ENCODE data around the gene TDRD7. TPM values are rescaled to one million over a fixed set of nuclear protein-coding genes. Genes with fewer than 3 reads are reported as not detected.

Gene TDRD7
- total RNA-seq, 1 donor from 2014 or later, result 8.1 TPM

- Mint-ChIP-seq H3K27ac (no peak overlapping the region), H3K4me3 (no peak overlapping the region), H3K36me3 (peaks cover 2% of the 10 kb centered on the region), H3K9me3 (no peaks in the 10 kb centered on the region), H3K4me1 (no peaks in the 10 kb centered on the region), H3K27me3 (ENCODE audit: insufficient read depth, low read depth) (peaks cover 3% of the 10 kb centered on the region)
- Histone ChIP-seq H3K4me3 (no peak overlapping the region), H3K4me2 (no peak overlapping the region), H3K27ac (no peak overlapping the region), H3K9ac (no peak overlapping the region), H4K20me1 (ENCODE audit: low read depth) (no peaks in the 10 kb centered on the region), H2AFZ (replicated peaks) (no peak overlapping the region), H3K36me3 (no peaks in the 10 kb centered on the region), H3F3A (ENCODE audit: low read depth) (no peaks in the 10 kb centered on the region), H3K79me2 (ENCODE audit: low read depth) (no peaks in the 10 kb centered on the region), H3K4me1 (no peaks in the 10 kb centered on the region), H3K9me3 (ENCODE audit: low read depth) (no peaks in the 10 kb centered on the region), H3K27me3 (no peaks in the 10 kb centered on the region)
- no peak for DNase-seq (ENCODE audit: low spot score)
- no peak for TF ChIP-seq EZH2phosphoT487 (IDR thresholded peaks at IDR 0.05)
- no peak for TF ChIP-seq CTCF (IDR thresholded peaks at IDR 0.05)
- no peak for TF ChIP-seq EZH2 (IDR thresholded peaks at IDR 0.05)
These were observed 35.0 kb upstream of the TDRD7 start for GRCh38 chr9:97376902-97377301.

- Histone ChIP-seq H3K4me2 (no peak overlapping the region), H3F3A (ENCODE audit: low read depth) (no peaks in the 10 kb centered on the region), H3K27me3 (no peaks in the 10 kb centered on the region), H3K4me3 (no peak overlapping the region), H3K27ac (no peak overlapping the region), H3K79me2 (ENCODE audit: low read depth) (no peaks in the 10 kb centered on the region), H4K20me1 (ENCODE audit: low read depth) (no peaks in the 10 kb centered on the region), H3K36me3 (no peaks in the 10 kb centered on the region), H2AFZ (replicated peaks) (no peak overlapping the region), H3K4me1 (no peaks in the 10 kb centered on the region), H3K9me3 (ENCODE audit: low read depth) (no peaks in the 10 kb centered on the region), H3K9ac (no peak overlapping the region)
- Mint-ChIP-seq H3K27ac (no peak overlapping the region), H3K27me3 (ENCODE audit: insufficient read depth, low read depth) (peaks cover 9% of the 10 kb centered on the region), H3K4me3 (no peak overlapping the region), H3K9me3 (no peaks in the 10 kb centered on the region), H3K4me1 (peaks cover 8% of the 10 kb centered on the region), H3K36me3 (peaks cover 2% of the 10 kb centered on the region)
- DNase-seq (ENCODE audit: low spot score), result no peak
- TF ChIP-seq CTCF (IDR thresholded peaks at IDR 0.05), result no peak
- no peak for TF ChIP-seq EZH2phosphoT487 (IDR thresholded peaks at IDR 0.05)
- no peak for TF ChIP-seq EZH2 (IDR thresholded peaks at IDR 0.05)
These were observed 29.7 kb upstream of the TDRD7 start for GRCh38 chr9:97382099-97382718.

GRCh38 chr9:97384406-97385262 lies 27.3 kb upstream of the TDRD7 start:
- H3K4me1 ChIP-seq, result peaks cover 3% of the 10 kb centered on the region
- H3K9me3 Mint-ChIP-seq, result no peaks in the 10 kb centered on the region
- no peak overlapping the region for H3K4me2 ChIP-seq
- no peak overlapping the region for H2AFZ ChIP-seq (replicated peaks)
- H3K4me3 ChIP-seq, result no peak overlapping the region
- no peak for DNase-seq (ENCODE audit: low spot score)
- H3F3A ChIP-seq (ENCODE audit: low read depth), result no peaks in the 10 kb centered on the region
- H3K27me3 ChIP-seq, result no peaks in the 10 kb centered on the region
- no peak overlapping the region for H3K9ac ChIP-seq
- no peaks in the 10 kb centered on the region for H3K79me2 ChIP-seq (ENCODE audit: low read depth)
- peaks cover 8% of the 10 kb centered on the region for H3K4me1 Mint-ChIP-seq
- H4K20me1 ChIP-seq (ENCODE audit: low read depth), result no peaks in the 10 kb centered on the region
- H3K9me3 ChIP-seq (ENCODE audit: low read depth), result no peaks in the 10 kb centered on the region
- TF ChIP-seq CTCF (IDR thresholded peaks at IDR 0.05), result no peak
- no peak overlapping the region for H3K27ac ChIP-seq
- H3K36me3 ChIP-seq, result no peaks in the 10 kb centered on the region
- peaks cover 2% of the 10 kb centered on the region for H3K36me3 Mint-ChIP-seq
- peaks cover 9% of the 10 kb centered on the region for H3K27me3 Mint-ChIP-seq (ENCODE audit: insufficient read depth, low read depth)
- H3K4me3 Mint-ChIP-seq, result no peak overlapping the region
- no peak overlapping the region for H3K27ac Mint-ChIP-seq

All from neural progenitor cell (in vitro differentiated cells).